H1 (cell line): ENCODE data around the gene MBLAC1. TPM values are rescaled to one million over a fixed set of nuclear protein-coding genes. Genes with fewer than 3 reads are reported as not detected.

Experiments
- CTCF ChIA-PET: fragments of 300-600 bp; sonication (Branson Sonifier 250); formaldehyde crosslinking; loops from one replicate; lab custom pipeline; 2021; ENCODE audit not compliant: partially characterized antibody; lab: Charles Lee
- POLR2A ChIA-PET: fragments of 300-600 bp; sonication (Branson Sonifier 250); formaldehyde crosslinking; loops from one replicate; lab custom pipeline; 2021; ENCODE audit warnings: inconsistent platforms; ENCODE audit not compliant: partially characterized antibody; lab: Charles Lee
- DNase-seq, 2 experiments: peaks; one replicate each; pipeline versions ENCODE4 v3.0.0 to v3.0.0-alpha.2; 2010 to 2022; ENCODE audit warnings: low spot score in 2 of 2, low read depth in 1 of 2, mixed read lengths in 1 of 2
- FAIRE-seq: peaks from 2 replicates; lab custom pipeline; 2011; peaks lifted over from hg19 to GRCh38; lab: Jason Lieb, UNC
- H2AFZ ChIP-seq: 2 replicates; pipeline ENCODE4 v1.8.1; 2012; ENCODE audit warnings: low read length, inconsistent platforms
- H2AK5ac ChIP-seq: 2 replicates; pipeline ENCODE4 v1.6.1; 2013; ENCODE audit warnings: low read depth, low read length
- H2BK120ac ChIP-seq: replicated peaks from 2 replicates; pipeline ENCODE3; 2013; ENCODE audit warnings: low read depth, low read length, inconsistent platforms
- H2BK12ac ChIP-seq: 2 replicates; pipeline ENCODE4 v1.6.1; 2013; ENCODE audit warnings: low read depth, low read length
- H2BK15ac ChIP-seq: 2 replicates; pipeline ENCODE4 v1.6.1; 2013; ENCODE audit warnings: low read length
- H2BK20ac ChIP-seq: 2 replicates; pipeline ENCODE4 v1.6.1; 2013; ENCODE audit warnings: low read length
- H2BK5ac ChIP-seq: 2 replicates; pipeline ENCODE4 v1.6.1; 2013; ENCODE audit warnings: low read depth, low read length
- H3K14ac ChIP-seq: 2 replicates; pipeline ENCODE4 v1.6.1; 2013; ENCODE audit warnings: inconsistent platforms; ENCODE audit not compliant: insufficient read length
- H3K18ac ChIP-seq: 2 replicates; pipeline ENCODE4 v1.6.1; 2013; ENCODE audit warnings: low read length; ENCODE audit errors: extremely low read depth
- H3K23ac ChIP-seq: 2 replicates; pipeline ENCODE4 v1.6.1; 2013; ENCODE audit warnings: inconsistent platforms; ENCODE audit not compliant: insufficient read length
- H3K23me2 ChIP-seq: 2 replicates; pipeline ENCODE4 v1.6.1; 2013; ENCODE audit warnings: low read depth, low read length
- H3K27ac ChIP-seq: 2 replicates; pipeline ENCODE4 v1.6.1; 2011; ENCODE audit warnings: low read depth, low read length, inconsistent platforms
- H3K27me3 ChIP-seq, 4 experiments: replicated peaks in 1 of 4; 1 replicate in 1 of 4; 2 replicates in 3 of 4; pipeline versions ENCODE4 v1.6.1 to v1.8.1; 2011 to 2013; ENCODE audit warnings: low read length in 3 of 4, mild to moderate bottlenecking in 3 of 4, inconsistent platforms in 2 of 4, mixed read lengths in 2 of 4, moderate library complexity in 1 of 4; ENCODE audit not compliant: control insufficient read depth in 3 of 4, insufficient read depth in 3 of 4; ENCODE audit errors: extremely low read depth in 1 of 4
- H3K36me3 ChIP-seq, 4 experiments: 2 replicates each; pipeline versions ENCODE4 v1.6.1 to v1.8.1; 2011 to 2013; ENCODE audit warnings: mild to moderate bottlenecking in 4 of 4, low read length in 3 of 4, moderate library complexity in 2 of 4, control low read depth in 1 of 4, inconsistent platforms in 1 of 4; ENCODE audit not compliant: insufficient read depth in 4 of 4, control insufficient read depth in 2 of 4
- H3K4ac ChIP-seq: replicated peaks from 2 replicates; pipeline ENCODE3; 2013; ENCODE audit warnings: low read length, low read depth, mixed read lengths, inconsistent platforms; ENCODE audit not compliant: insufficient read length
- H3K4me1 ChIP-seq, 4 experiments: replicated peaks in 1 of 4; 1 replicate in 1 of 4; 2 replicates in 3 of 4; pipeline versions ENCODE4 v1.6.1 to v1.8.1; 2011 to 2013; ENCODE audit warnings: low read length in 3 of 4, inconsistent platforms in 2 of 4, mixed read lengths in 1 of 4; ENCODE audit not compliant: insufficient read depth in 4 of 4, control insufficient read depth in 3 of 4
- H3K4me2 ChIP-seq, 2 experiments: 2 replicates each; pipeline versions ENCODE4 v1.6.1 to v1.8.1; 2011 to 2013; ENCODE audit warnings: low read depth in 2 of 2, low read length in 2 of 2, control low read depth in 1 of 2, inconsistent platforms in 1 of 2, mild to moderate bottlenecking in 1 of 2; ENCODE audit not compliant: insufficient read depth in 1 of 2
- H3K4me3 ChIP-seq, 4 experiments: fragments of 200-600, 300-600 bp in 1 of 4; sonication (generic), shearing (Covaris generic), sonication (Bioruptor Twin) in 1 of 4; 2 replicates each; pipeline versions ENCODE4 v1.5.1 to v1.8.1; 2011 to 2016; ENCODE audit warnings: low read length in 4 of 4, low read depth in 3 of 4, control low read depth in 2 of 4, inconsistent platforms in 2 of 4, mild to moderate bottlenecking in 2 of 4, mixed read lengths in 1 of 4, moderate library complexity in 1 of 4; ENCODE audit not compliant: insufficient read depth in 2 of 4; ENCODE audit errors: extremely low read depth in 1 of 4
- H3K56ac ChIP-seq: replicated peaks from 2 replicates; pipeline ENCODE3; 2013; ENCODE audit warnings: low read depth, mild to moderate bottlenecking, mixed read lengths, low read length, inconsistent platforms; ENCODE audit not compliant: insufficient read length
- H3K79me1 ChIP-seq: 2 replicates; pipeline ENCODE4 v1.6.1; 2013; ENCODE audit warnings: low read depth, low read length, control low read depth
- H3K79me2 ChIP-seq, 2 experiments: 2 replicates each; pipeline versions ENCODE4 v1.6.1 to v1.8.1; 2012 to 2013; ENCODE audit warnings: low read length in 2 of 2, mild to moderate bottlenecking in 2 of 2, inconsistent platforms in 1 of 2; ENCODE audit not compliant: insufficient read depth in 2 of 2, control insufficient read depth in 1 of 2
- H3K9ac ChIP-seq, 4 experiments: replicated peaks in 1 of 4; 1 replicate in 1 of 4; 2 replicates in 3 of 4; pipeline versions ENCODE4 v1.6.1 to v1.8.1; 2011 to 2013; ENCODE audit warnings: low read depth in 3 of 4, low read length in 3 of 4, control low read depth in 2 of 4, mild to moderate bottlenecking in 2 of 4, moderate library complexity in 2 of 4, inconsistent platforms in 1 of 4; ENCODE audit errors: extremely low read depth in 1 of 4
- H3K9me3 ChIP-seq, 2 experiments: 2 replicates each; pipeline versions ENCODE4 v1.6.1 to v1.8.1; 2012 to 2013; ENCODE audit warnings: mild to moderate bottlenecking in 2 of 2, moderate library complexity in 2 of 2, control low read depth in 1 of 2, inconsistent platforms in 1 of 2, low read depth in 1 of 2, low read length in 1 of 2, mixed read lengths in 1 of 2; ENCODE audit not compliant: insufficient read depth in 2 of 2
- H4K20me1 ChIP-seq, 2 experiments: replicated peaks in 1 of 2; 2 replicates each; pipeline versions ENCODE3 to v1.8.1; 2011 to 2013; ENCODE audit warnings: inconsistent platforms in 2 of 2, low read length in 2 of 2, mild to moderate bottlenecking in 1 of 2; ENCODE audit not compliant: insufficient read depth in 2 of 2, control insufficient read depth in 1 of 2
- H4K5ac ChIP-seq: 2 replicates; pipeline ENCODE4 v1.6.1; 2013; ENCODE audit warnings: low read length, low read depth, mixed read lengths, inconsistent platforms; ENCODE audit not compliant: insufficient read length
- H4K8ac ChIP-seq: 2 replicates; pipeline ENCODE4 v1.8.0; 2013; ENCODE audit warnings: mild to moderate bottlenecking, moderate library complexity, low read length, inconsistent platforms; ENCODE audit not compliant: insufficient read depth; ENCODE audit errors: extremely low read depth
- H4K91ac ChIP-seq: replicated peaks from 2 replicates; pipeline ENCODE3; 2013; ENCODE audit warnings: low read length, mixed read lengths, inconsistent platforms; ENCODE audit not compliant: insufficient read length
- ASH2L ChIP-seq: fragments of 200-600, 300-600 bp; sonication (generic); IDR thresholded peaks from one replicate; pipeline ENCODE4 v1.7.1; 2017; ENCODE audit warnings: low read length
- BRCA1 ChIP-seq: IDR thresholded peaks from 2 replicates; pipeline ENCODE4 v1.6.1; 2012; ENCODE audit warnings: low read depth, low read length, improper control_type of control experiment
- EP300 ChIP-seq, 2 experiments: IDR thresholded peaks; 1 replicate in 1 of 2; 2 replicates in 1 of 2; pipeline ENCODE4 v1.6.1; 2011 to 2012; ENCODE audit warnings: low read depth in 2 of 2, low read length in 2 of 2, mild to moderate bottlenecking in 2 of 2, borderline replicate concordance in 1 of 2, inconsistent platforms in 1 of 2, moderate library complexity in 1 of 2
- FOSL1 ChIP-seq: IDR thresholded peaks from 2 replicates; pipeline ENCODE4 v1.6.1; 2011; ENCODE audit warnings: mild to moderate bottlenecking, low read depth, low read length, moderate library complexity; ENCODE audit not compliant: insufficient read depth
- GTF2F1 ChIP-seq: IDR thresholded peaks from 2 replicates; pipeline ENCODE4 v1.6.1; 2012; ENCODE audit warnings: low read depth, low read length, improper control_type of control experiment, borderline replicate concordance
- KDM5A ChIP-seq: fragments of 200-600 bp; IDR thresholded peaks from 2 replicates; pipeline ENCODE4 v1.7.1; 2012; ENCODE audit warnings: mild to moderate bottlenecking, low read length, inconsistent platforms, mixed read lengths
- MAFK ChIP-seq: IDR thresholded peaks from 2 replicates; pipeline ENCODE4 v1.6.1; 2012; ENCODE audit warnings: low read depth, mild to moderate bottlenecking, improper control_type of control experiment, low read length
- SAP30 ChIP-seq: fragments of 300-600 bp; sonication (generic); IDR thresholded peaks from 2 replicates; pipeline ENCODE4 v1.7.1; 2012; ENCODE audit warnings: low read length, moderate library complexity, mild to moderate bottlenecking, inconsistent platforms; ENCODE audit not compliant: insufficient read depth, insufficient replicate concordance
- SIN3A ChIP-seq, 2 experiments: IDR thresholded peaks in 1 of 2; conservative IDR thresholded peaks in 1 of 2; 2 replicates each; pipeline ENCODE4 v1.6.1; 2011 to 2012; ENCODE audit warnings: low read length in 2 of 2, improper control_type of control experiment in 1 of 2, low read depth in 1 of 2, mild to moderate bottlenecking in 1 of 2
- SRF ChIP-seq: IDR thresholded peaks from 2 replicates; pipeline ENCODE4 v1.6.1; 2011; ENCODE audit warnings: mild to moderate bottlenecking, low read depth, low read length, moderate library complexity
- WGBS, 2 experiments: shearing (Covaris generic) in 1 of 2; methylation state at CpG; one replicate each; pipeline versions ENCODE4 v1.1.6 to v1.1.7; 2013 to 2015; ENCODE audit warnings: low lambda C conversion rate in 2 of 2, mixed read lengths in 2 of 2, inconsistent platforms in 1 of 2, low coverage in 1 of 2, missing lambda C conversion rate in 1 of 2; ENCODE audit not compliant: insufficient replicate concordance in 2 of 2, insufficient coverage in 1 of 2, insufficient read length in 1 of 2; ENCODE audit errors: extremely low coverage in 1 of 2, missing lambda C conversion rate in 1 of 2; 5-methylcytosine and 5-hydroxymethylcytosine counted together
- polyA plus RNA-seq, 7 experiments: library from polyadenylated mRNA; depleted of rRNA in 3 of 7; stranded (reverse) in 5 of 7; unstranded in 2 of 7; fragments of >200 nt in 5 of 7; fragments of 200-250 nt in 2 of 7; gene quantifications; 1 replicate in 5 of 7; 2 replicates in 1 of 7; 4 replicates in 1 of 7; pipeline versions ENCODE4 v1.2.1 to v1.2.3, GENCODE V29; 2011 to 2013; ENCODE audit warnings: missing spikeins in 2 of 7, mixed read lengths in 2 of 7
- total RNA-seq: library from RNA; stranded (reverse); fragmentation: NEBNext Ultra II Directional; extraction: Animal tissue kit (Norgen Biotek cat#: 25700); gene quantifications from 2 replicates; pipeline ENCODE4 v1.2.1, GENCODE V29; 2021

Gene MBLAC1
- total and polyA plus RNA-seq, 2 of the 8 experiments (the other 6 are each of a cell fraction or from before 2014, with no cell fraction given), result 1.00 to 1.7 TPM

- Histone ChIP-seq H3K9ac (peak overlapping the region in 1 of 4 experiments; percentile 24; a peak in 1 of 7 replicates), H4K8ac (peak overlapping the region; percentile 38; the same call in 1 of the 2 replicates), H4K91ac (no peak overlapping the region), H3K9me3 (no peaks in the 10 kb centered on the region), H3K56ac (no peak overlapping the region), H2AK5ac (no peak overlapping the region), H3K4me3 (peak overlapping the region in 2 of 4 experiments; percentile 5 to 88; a peak in 2 of 8 replicates), H3K23ac (no peak overlapping the region), H2BK20ac (no peak overlapping the region), H2AFZ (no peak overlapping the region), H3K27ac (no peak overlapping the region), H2BK5ac (no peak overlapping the region), H3K4ac (no peak overlapping the region), H3K4me1 (peaks cover 0 to 12% (median 8%) of the 10 kb centered on the region in 4 experiments; a peak in 5 of 7 replicates), H3K79me1 (no peaks in the 10 kb centered on the region; the same call in 1 of the 2 replicates), H3K79me2 (no peaks in the 10 kb centered on the region), H3K36me3 (peaks cover 8 to 44% (median 24%) of the 10 kb centered on the region in 4 experiments), H3K14ac (no peak overlapping the region), H3K27me3 (no peaks in the 10 kb centered on the region), H4K5ac (no peak overlapping the region), H2BK120ac (no peak overlapping the region), H3K4me2 (peak overlapping the region; percentile 75 to 94; a peak in 3 of 4 replicates), H2BK15ac (no peak overlapping the region), H2BK12ac (no peak overlapping the region), H4K20me1 (peaks cover 12 to 32% of the 10 kb centered on the region in 2 experiments), H3K23me2 (peaks cover 6% of the 10 kb centered on the region), H3K18ac (no peak overlapping the region)
- TF ChIP-seq SRF, result no peak
- TF ChIP-seq BRCA1, result no peak
- TF ChIP-seq KDM5A, result no peak
- TF ChIP-seq ASH2L, result no peak
- no peak for TF ChIP-seq GTF2F1
- TF ChIP-seq EP300 (IDR thresholded peaks at IDR 0.05; ENCODE audit: borderline replicate concordance in 1 of 2, low read depth in 2 of 2, low read length in 2 of 2), result no peak
- TF ChIP-seq SIN3A (conservative IDR thresholded peaks at IDR 0.05 in 1 of 2, IDR thresholded peaks at IDR 0.05 in 1 of 2; ENCODE audit: low read depth in 1 of 2, low read length in 2 of 2), result no peak
- no peak for TF ChIP-seq MAFK
- TF ChIP-seq SAP30, result no peak
- TF ChIP-seq FOSL1, result no peak
- DNase-seq (no peak), FAIRE-seq (no peak)
- ChIA-PET CTCF (interaction anchor here (1.1 to 7.9 kb wide), 6 partner anchors 10 to 60 kb away, joined by 3 to 83 read pairs (median 4); no protein-coding TSS in a partner anchor), POLR2A (interaction anchor here (0.8 to 9.9 kb wide), 14 partner anchors 7 to 271 kb away, joined by 3 to 145 read pairs (median 6); partner anchors contain the start of genes AP4M1, GAL3ST4, GPC2 and LAMTOR4)
- 72% methylated on average over 5 of the region's 5 CpGs; no CpG with 5 or more reads in 1 of the 2 experiments for WGBS, 2 experiments
Observed at GRCh38 chr7:100157069-100157333, 30.2 kb downstream of the MBLAC1 start.
